ENCODE measurements around the gene ZNF410. TPM values are rescaled to one million over a fixed set of nuclear protein-coding genes. Genes with fewer than 3 reads are reported as not detected.

ZNF410 gene
- total and polyA plus RNA-seq, 2 of the 8 experiments (the other 6 are each of a cell fraction or from before 2014, with no cell fraction given): 11.2 to 18.9 TPM

GRCh38 chr14:73846947-73847346, 39.7 kb upstream of the ZNF410 start:
- Histone ChIP-seq H2AK5ac (ENCODE audit: low read depth, low read length) (no peak overlapping the region), H3K4me3 (ENCODE audit: extremely low read depth in 1 of 4, insufficient read depth in 2 of 4, low read depth in 3 of 4, low read length in 4 of 4) (no peak overlapping the region), H3K4me1 (replicated peaks in 1 of 4; ENCODE audit: control insufficient read depth in 3 of 4, insufficient read depth in 4 of 4, low read length in 3 of 4) (peaks cover 0 to 5% (median 4%) of the 10 kb centered on the region in 4 experiments; a peak in 3 of 7 replicates), H3K9me3 (ENCODE audit: insufficient read depth in 2 of 2, low read depth in 1 of 2, low read length in 1 of 2) (0 out of 4 replicates have a peak, but pooled peaks cover 0 to 3% of the 10 kb centered on the region in 2 experiments), H3K27ac (ENCODE audit: low read depth, low read length) (no peak overlapping the region), H3K27me3 (replicated peaks in 1 of 4; ENCODE audit: control insufficient read depth in 3 of 4, extremely low read depth in 1 of 4, insufficient read depth in 3 of 4, low read length in 3 of 4) (no peaks in the 10 kb centered on the region), H3K79me2 (ENCODE audit: control insufficient read depth in 1 of 2, insufficient read depth in 2 of 2, low read length in 2 of 2) (0 out of 4 replicates have a peak, but pooled peaks cover 0 to under 1% of the 10 kb centered on the region in 2 experiments), H3K9ac (replicated peaks in 1 of 4; ENCODE audit: extremely low read depth in 1 of 4, low read depth in 3 of 4, low read length in 3 of 4) (no peak overlapping the region), H2BK20ac (ENCODE audit: low read length) (no peak overlapping the region), H2AFZ (ENCODE audit: low read length) (no peak overlapping the region), H2BK120ac (replicated peaks; ENCODE audit: low read depth, low read length) (no peak overlapping the region), H2BK12ac (ENCODE audit: low read depth, low read length) (no peak overlapping the region), H3K79me1 (ENCODE audit: low read depth, low read length) (no peaks in the 10 kb centered on the region), H3K36me3 (ENCODE audit: control insufficient read depth in 2 of 4, insufficient read depth in 4 of 4, low read length in 3 of 4) (no peaks in the 10 kb centered on the region), H3K56ac (replicated peaks; ENCODE audit: insufficient read length, low read depth, low read length) (no peak overlapping the region), H4K5ac (ENCODE audit: insufficient read length, low read depth, low read length) (no peak overlapping the region), H3K14ac (ENCODE audit: insufficient read length) (no peak overlapping the region), H3K4ac (replicated peaks; ENCODE audit: insufficient read length, low read depth, low read length) (no peak overlapping the region), H4K8ac (ENCODE audit: extremely low read depth, insufficient read depth, low read length) (no peak overlapping the region), H3K18ac (ENCODE audit: extremely low read depth, low read length) (no peak overlapping the region), H3K23me2 (ENCODE audit: low read depth, low read length) (no peaks in the 10 kb centered on the region; the same call in 1 of the 2 replicates), H2BK5ac (ENCODE audit: low read depth, low read length) (no peak overlapping the region), H4K91ac (replicated peaks; ENCODE audit: insufficient read length, low read length) (no peak overlapping the region), H3K23ac (ENCODE audit: insufficient read length) (no peak overlapping the region), H3K4me2 (ENCODE audit: insufficient read depth in 1 of 2, low read depth in 2 of 2, low read length in 2 of 2) (no peak overlapping the region), H2BK15ac (ENCODE audit: low read length) (no peak overlapping the region), H4K20me1 (replicated peaks in 1 of 2; ENCODE audit: control insufficient read depth in 1 of 2, insufficient read depth in 2 of 2, low read length in 2 of 2) (no peaks in the 10 kb centered on the region)
- CTCF ChIA-PET (ENCODE audit: partially characterized antibody): interaction anchor here (1.0 to 2.1 kb wide), 5 partner anchors 10 to 118 kb away, joined by 3 to 15 read pairs (median 4); no protein-coding TSS in a partner anchor
- FAIRE-seq (no peak), DNase-seq (ENCODE audit: low read depth in 1 of 2, low spot score in 2 of 2) (no peak)
- POLR2A ChIA-PET (ENCODE audit: partially characterized antibody): interaction anchor here (1.7 kb wide), 1 partner anchor 8 kb away, joined by 6 read pairs; no protein-coding TSS in a partner anchor
- TF ChIP-seq SIN3A (conservative IDR thresholded peaks at IDR 0.05 in 1 of 2, IDR thresholded peaks at IDR 0.05 in 1 of 2; ENCODE audit: low read depth in 1 of 2, low read length in 2 of 2) (no peak), MAFK (IDR thresholded peaks at IDR 0.05; ENCODE audit: low read depth, low read length) (peak; percentile 58; the same call in 1 of the 2 replicates), ASH2L (IDR thresholded peaks at IDR 0.05; ENCODE audit: low read length) (no peak)
- 82% methylated on average over 4 of the region's 4 CpGs; no CpG with 5 or more reads in 1 of the 2 experiments for WGBS, 2 experiments (ENCODE audit: extremely low coverage in 1 of 2, insufficient coverage in 1 of 2, insufficient read length in 1 of 2, insufficient replicate concordance in 2 of 2, low coverage in 1 of 2, low lambda C conversion rate in 2 of 2, missing lambda C conversion rate in 1 of 2)

Data from H1 (cell line).